Muscle of leg (tissue), 11 donors: ENCODE data around the gene LBP. TPM values are rescaled to one million over a fixed set of nuclear protein-coding genes. Genes with fewer than 3 reads are reported as not detected.
"Not testable (repeated sequence)": the region's sequence is repeated elsewhere in the genome, so short reads cannot be mapped to it uniquely, and the experiment has no call there.

Experiments used
- DNase-seq: peaks from one replicate; pipeline ENCODE4 v3.0.0; 2013
- H3K27ac ChIP-seq: one replicate; pipeline ENCODE4 v1.5.1; 2013; ENCODE audit warnings: mild to moderate bottlenecking, low read length, control low read depth
- H3K27me3 ChIP-seq: one replicate; pipeline ENCODE4 v1.6.1; 2013; ENCODE audit warnings: low read length; ENCODE audit not compliant: control insufficient read depth, insufficient read depth
- H3K36me3 ChIP-seq: one replicate; pipeline ENCODE4 v1.6.1; 2013; ENCODE audit warnings: low read length; ENCODE audit not compliant: control insufficient read depth, insufficient read depth
- H3K4me1 ChIP-seq: one replicate; pipeline ENCODE4 v1.6.1; 2013; ENCODE audit warnings: low read length; ENCODE audit not compliant: control insufficient read depth, insufficient read depth
- H3K4me3 ChIP-seq: one replicate; pipeline ENCODE4 v1.5.1; 2013; ENCODE audit warnings: low read length, control low read depth
- H3K9me3 ChIP-seq: replicated peaks from 2 replicates; pipeline ENCODE4 v1.6.1; 2013; ENCODE audit warnings: low read depth, low read length; ENCODE audit not compliant: control insufficient read depth
- WGBS: methylation state at CpG from one replicate; pipeline ENCODE4 v1.1.5; 2013; ENCODE audit warnings: missing lambda C conversion rate; ENCODE audit not compliant: insufficient coverage; 5-methylcytosine and 5-hydroxymethylcytosine counted together
- polyA plus RNA-seq, 8 donors: library from polyadenylated mRNA; unstranded; fragments of 120-200 nt; gene quantifications; one replicate each; pipeline versions ENCODE4 v1.2.1 to v1.2.3, GENCODE V29; 2013; ENCODE audit warnings: inconsistent platforms in 1 of 8, low replicate concordance in 1 of 8; ENCODE audit not compliant: insufficient read length in 8 of 8, insufficient read depth in 1 of 8
- total RNA-seq: library from RNA; stranded (reverse); fragments of 120-200 nt; gene quantifications from one replicate; pipeline ENCODE4 v1.2.4, GENCODE V29; 2013

The LBP gene
- total and polyA plus RNA-seq, 9 donors = 0.08 TPM; not detected in 8

DNA sequence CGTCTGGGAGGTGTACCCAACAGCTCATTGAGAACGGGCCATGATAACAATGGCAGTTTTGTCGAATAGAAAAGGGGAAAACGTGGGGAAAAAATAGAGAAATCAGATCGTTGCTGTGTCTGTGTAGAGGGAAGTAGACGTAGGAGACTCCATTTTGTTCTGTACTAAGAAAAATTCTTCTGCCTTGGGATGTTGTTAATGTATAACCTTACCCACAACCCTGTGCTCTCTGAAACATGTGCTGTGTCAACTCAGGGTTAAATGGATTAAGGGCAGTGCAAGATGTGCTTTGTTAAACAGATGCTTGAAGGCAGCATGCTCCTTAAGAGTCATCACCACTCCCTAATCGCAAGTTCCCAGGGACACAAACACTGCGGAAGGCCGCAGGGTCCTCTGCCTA is 61.5 kb downstream of the LBP start:
- 83% methylated on average over 4 of the region's 9 CpGs for WGBS
- not testable (repeated sequence) for H3K36me3 ChIP-seq, H3K4me3 ChIP-seq

DNA sequence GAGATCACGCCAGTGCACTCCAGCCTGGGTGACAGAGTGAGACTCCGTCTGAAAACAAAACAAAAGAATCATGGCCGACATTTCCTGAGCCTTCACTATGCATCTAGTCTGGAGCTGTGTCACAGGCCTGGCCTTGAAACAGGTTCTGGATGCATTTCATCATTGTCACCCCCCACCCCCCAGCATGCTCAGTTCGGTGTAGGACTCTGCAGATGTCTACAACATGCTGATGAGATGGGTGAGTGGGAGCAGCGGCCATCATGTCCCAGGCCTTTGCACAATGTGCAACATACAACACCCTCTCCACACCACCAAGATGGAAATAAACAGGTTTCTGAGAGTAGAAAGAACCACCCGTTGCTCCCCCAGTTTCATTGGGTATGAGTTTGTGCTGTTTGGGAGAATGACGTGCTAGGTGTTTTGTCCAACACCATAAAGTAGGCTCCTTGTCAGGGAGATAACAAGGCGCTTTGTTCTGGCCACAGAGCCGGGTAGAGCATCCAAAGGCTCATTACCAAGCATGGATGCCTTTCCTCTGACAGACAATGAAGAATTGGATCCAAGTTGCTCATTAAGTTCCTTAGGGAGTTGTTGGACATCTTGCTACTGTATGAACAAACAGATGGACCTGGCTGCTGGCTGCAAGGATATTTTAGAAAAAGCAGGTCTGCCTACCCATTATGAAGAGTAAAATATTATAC is 66.7 kb downstream of the LBP start:
- DNase-seq = no peak
- Histone ChIP-seq H3K27me3 (no peaks in the 10 kb centered on the region), H3K9me3 (no peaks in the 10 kb centered on the region), H3K4me1 (peaks cover under 1% of the 10 kb centered on the region), H3K4me3 (no peak overlapping the region), H3K36me3 (peaks cover 46% of the 10 kb centered on the region), H3K27ac (no peak overlapping the region)
- WGBS = 70% methylated on average over 6 of the region's 9 CpGs

More for the DNA sequence above, 61.5 kb downstream of the LBP start:
- H3K27me3 ChIP-seq, H3K27ac ChIP-seq, H3K4me1 ChIP-seq, DNase-seq, H3K9me3 ChIP-seq: not testable (repeated sequence)

DNA sequence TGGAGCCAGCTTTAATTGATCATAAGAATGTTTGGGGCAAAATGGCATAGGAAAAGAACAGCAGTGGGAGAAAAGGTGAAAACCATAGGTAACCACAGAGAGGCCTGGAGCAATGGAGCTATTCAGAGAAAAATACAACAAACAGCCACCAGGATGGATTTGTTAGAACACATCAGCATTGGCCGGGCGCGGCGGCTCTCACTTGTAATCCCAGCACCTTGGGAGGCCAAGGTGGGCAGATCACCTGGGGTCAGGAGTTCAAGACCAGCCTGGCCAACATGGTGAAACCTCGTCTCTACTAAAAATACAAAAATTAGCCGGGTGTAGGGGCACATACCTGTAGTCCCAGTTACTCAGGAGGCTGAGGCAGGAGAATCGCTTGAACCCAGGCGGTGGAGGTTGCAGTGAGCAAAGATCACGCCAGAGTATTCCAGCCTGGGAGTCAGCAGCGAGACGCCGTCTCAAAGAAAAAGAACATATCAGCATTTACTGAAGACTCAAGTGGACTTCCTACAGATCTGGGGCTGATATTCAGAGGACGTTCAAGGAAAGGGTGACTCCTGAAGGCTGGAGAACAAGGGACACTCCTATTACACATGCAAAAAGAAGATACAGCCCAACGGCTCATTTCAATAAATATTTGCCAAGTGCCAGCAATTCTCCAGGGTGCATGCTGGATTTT is 68.6 kb downstream of the LBP start:
- peaks cover 59% of the 10 kb centered on the region for H3K36me3 ChIP-seq

DNA sequence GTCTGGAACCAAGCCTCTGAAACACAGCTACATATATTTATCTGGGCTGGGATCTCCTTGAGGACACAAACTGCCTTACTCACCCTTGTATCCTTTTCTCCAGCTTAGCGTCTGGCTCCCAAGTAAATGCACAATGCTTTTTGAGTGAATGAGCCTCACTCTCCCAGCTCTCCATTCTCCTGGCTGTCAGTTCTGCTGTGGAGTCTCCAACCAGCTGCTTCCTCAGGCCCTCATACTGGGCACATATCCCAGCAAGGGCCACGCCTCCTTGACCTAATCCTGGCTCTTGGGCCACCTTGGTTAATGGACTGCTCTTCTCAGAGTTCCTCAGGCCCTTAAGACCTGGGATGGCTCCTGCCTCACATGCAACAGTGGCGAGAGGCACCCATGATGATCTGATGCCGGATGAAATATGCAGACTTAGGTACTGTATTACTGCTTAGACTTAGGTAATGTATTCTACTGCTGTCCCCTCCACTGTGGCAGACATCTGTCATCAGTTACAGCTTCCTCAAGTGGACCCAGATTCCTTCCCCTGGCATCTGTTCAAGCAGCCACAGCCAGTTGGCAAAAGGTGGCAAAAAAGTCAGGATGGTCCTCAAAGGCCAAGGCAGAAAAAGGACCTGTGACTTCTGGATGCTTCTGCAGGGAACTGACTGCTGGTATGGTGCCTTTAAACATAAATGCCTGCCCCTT is 72.4 kb downstream of the LBP start:
- peaks cover 76% of the 10 kb centered on the region for H3K36me3 ChIP-seq
- no peaks in the 10 kb centered on the region for H3K27me3 ChIP-seq
- no peak overlapping the region for H3K27ac ChIP-seq
- WGBS = 35% methylated on average over 3 of the region's 4 CpGs
- DNase-seq = peak; percentile 82
- H3K9me3 ChIP-seq = no peaks in the 10 kb centered on the region
- H3K4me1 ChIP-seq = peaks cover 11% of the 10 kb centered on the region
- no peak overlapping the region for H3K4me3 ChIP-seq

More for the DNA sequence above, 68.6 kb downstream of the LBP start:
- DNase-seq = no peak
- no peaks in the 10 kb centered on the region for H3K27me3 ChIP-seq
- H3K4me3 ChIP-seq = no peak overlapping the region
- H3K27ac ChIP-seq = no peak overlapping the region
- H3K9me3 ChIP-seq = no peaks in the 10 kb centered on the region
- 86% methylated on average over 8 of the region's 14 CpGs for WGBS
- H3K4me1 ChIP-seq = peaks cover 11% of the 10 kb centered on the region

DNA sequence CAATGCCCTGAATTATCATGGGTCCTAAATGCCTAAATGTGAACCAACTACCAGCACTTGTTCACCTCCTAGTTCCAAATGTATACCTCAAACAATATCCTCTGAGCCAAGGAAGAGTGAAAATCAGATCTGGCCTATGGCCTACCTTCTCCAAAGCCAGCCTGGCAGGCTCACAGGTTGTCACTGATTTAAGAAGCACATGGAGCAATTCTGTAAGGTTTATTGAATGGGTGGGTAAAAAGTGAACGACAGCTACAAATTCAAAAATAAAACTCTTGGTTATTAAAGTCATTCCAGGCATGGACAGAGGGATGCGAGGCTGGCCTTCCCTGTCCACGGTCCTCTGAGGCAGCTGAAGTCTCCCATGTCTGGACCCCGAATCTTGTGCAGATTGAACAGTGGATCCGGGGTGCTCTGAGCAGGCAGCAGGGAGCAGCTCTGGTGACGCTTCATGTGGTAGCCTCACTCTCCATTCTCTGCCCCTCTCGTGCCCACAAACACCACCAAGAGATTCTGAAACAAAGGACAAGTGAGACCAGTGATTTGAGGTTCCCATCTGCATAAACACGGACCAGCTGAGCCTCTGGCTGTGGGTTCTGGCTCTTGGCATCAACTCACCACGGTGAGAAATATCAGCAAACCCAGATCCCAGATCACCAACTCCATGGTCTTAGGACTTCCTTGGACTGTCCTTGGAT is 74.3 kb downstream of the LBP start:
- no peaks in the 10 kb centered on the region for H3K27me3 ChIP-seq
- no peak overlapping the region for H3K27ac ChIP-seq
- peaks cover 80% of the 10 kb centered on the region for H3K36me3 ChIP-seq
- H3K4me3 ChIP-seq = no peak overlapping the region
- 92% methylated on average over 5 of the region's 9 CpGs for WGBS
- no peaks in the 10 kb centered on the region for H3K9me3 ChIP-seq
- H3K4me1 ChIP-seq = peaks cover 11% of the 10 kb centered on the region
- no peak for DNase-seq

DNA sequence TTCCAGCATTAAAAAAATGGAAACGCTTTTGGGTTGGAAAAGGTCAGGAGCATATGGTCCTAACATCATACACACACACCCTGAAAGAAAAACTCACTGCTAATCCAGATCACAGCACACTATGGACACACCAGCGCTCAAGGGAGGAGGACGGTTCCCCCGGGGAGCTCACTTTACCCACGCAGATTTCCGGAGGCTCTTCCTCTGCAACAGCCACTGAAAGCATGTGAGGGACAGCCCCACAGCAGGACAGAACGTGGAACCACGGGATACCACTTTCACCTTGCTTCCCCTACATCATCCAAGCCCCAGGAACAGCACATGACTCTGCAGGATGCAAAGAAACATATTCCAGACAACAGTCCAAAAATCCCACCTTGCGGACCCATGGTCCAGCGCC is 75.6 kb downstream of the LBP start:
- Histone ChIP-seq H3K9me3 (no peaks in the 10 kb centered on the region), H3K4me3 (no peak overlapping the region), H3K36me3 (peaks cover 88% of the 10 kb centered on the region), H3K27me3 (no peaks in the 10 kb centered on the region), H3K27ac (no peak overlapping the region), H3K4me1 (peaks cover 11% of the 10 kb centered on the region)
- DNase-seq = no peak
- 84% methylated on average over 7 of the region's 10 CpGs for WGBS

DNA sequence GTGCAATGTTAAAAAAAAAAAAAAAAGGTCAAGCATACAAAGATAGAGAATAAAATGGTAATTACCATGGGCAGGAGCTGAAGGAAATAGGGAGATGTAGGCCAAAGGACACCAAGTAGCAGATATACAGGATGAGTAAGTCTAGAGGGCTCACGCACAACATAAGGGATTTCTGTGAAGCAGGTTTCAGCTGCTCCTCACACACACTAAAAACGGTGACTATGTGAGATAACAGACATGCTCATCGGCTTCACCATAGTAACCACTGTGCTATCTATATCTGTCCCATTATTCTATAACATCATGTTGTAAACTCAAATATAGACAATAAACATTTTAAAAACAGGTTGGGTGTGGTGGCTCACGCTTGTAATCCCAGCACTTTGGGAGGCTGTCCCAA is 77.3 kb downstream of the LBP start:
- H3K27ac ChIP-seq = no peak overlapping the region
- H3K9me3 ChIP-seq = no peaks in the 10 kb centered on the region
- no peak for DNase-seq
- no peak overlapping the region for H3K4me3 ChIP-seq
- peaks cover 5% of the 10 kb centered on the region for H3K4me1 ChIP-seq
- H3K27me3 ChIP-seq = no peaks in the 10 kb centered on the region
- WGBS = 78% methylated on average over 1 of the region's 4 CpGs
- peaks cover 96% of the 10 kb centered on the region for H3K36me3 ChIP-seq

DNA sequence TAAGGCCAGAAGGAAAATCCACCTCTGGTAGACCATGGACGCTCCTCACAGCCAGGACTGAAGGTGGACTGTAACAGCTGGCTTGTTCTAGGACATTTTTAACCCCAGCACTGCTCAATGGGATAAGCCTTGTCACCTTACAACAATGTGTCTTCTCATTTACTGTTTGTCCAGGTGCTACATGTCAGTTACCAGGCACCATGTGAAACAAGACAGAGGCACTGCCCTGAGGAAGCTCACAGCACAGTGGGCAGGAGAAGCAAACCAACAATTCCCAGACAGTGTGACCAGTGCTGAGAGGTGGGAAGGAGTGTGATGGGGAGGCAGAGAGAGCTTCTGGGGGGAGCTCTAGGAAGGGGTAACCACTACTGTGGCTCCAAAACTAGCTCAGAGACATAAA is 78.1 kb downstream of the LBP start:
- Histone ChIP-seq H3K36me3 (peaks cover 97% of the 10 kb centered on the region), H3K9me3 (no peaks in the 10 kb centered on the region), H3K4me1 (no peaks in the 10 kb centered on the region), H3K4me3 (no peak overlapping the region), H3K27me3 (no peaks in the 10 kb centered on the region), H3K27ac (no peak overlapping the region)
- WGBS = 100% methylated on average over 1 of the region's 1 CpG
- DNase-seq = no peak

DNA sequence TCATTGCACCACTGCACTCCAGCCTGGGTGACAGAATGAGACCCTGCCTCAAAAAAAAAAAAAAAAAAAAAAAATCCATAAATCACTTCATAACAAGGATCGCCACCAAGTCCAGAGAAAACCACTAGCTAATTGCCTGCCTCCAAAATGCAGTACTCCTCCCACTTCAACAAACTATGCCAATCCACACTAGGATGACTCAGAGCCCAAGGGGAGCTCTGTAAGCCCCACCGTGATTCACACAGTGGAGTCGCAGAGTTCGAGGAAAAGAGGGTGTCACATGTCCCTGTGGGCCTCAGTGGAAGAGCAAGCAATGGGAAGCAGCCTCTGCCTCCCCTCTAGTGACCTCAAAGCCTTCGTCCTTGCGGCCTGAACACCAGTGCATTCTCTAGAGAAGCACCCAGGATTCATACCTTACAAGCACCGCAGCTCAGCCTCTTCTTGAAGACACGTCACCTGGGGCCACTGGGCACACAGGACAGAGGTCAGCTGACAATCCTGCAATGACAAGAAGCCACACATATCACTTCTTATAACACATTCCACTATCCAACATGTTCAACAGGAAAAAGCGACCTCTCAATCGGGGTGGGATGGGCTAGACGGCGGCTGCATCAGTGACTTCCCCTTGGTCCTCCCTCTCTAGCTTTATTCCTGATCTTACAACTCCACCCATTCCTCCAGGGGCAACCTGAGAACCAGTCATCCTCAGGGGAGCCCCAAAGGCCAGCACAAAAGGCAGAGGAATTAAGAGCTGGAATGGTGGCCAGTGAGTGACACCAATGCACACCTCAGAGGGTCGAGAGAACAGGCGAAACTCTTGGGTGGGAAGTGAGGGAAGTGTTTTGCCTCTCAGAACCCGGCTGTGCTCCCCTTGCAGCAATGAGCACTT is 80.0 kb downstream of the LBP start:
- H3K4me1 ChIP-seq = no peaks in the 10 kb centered on the region
- no peak for DNase-seq
- 84% methylated on average over 11 of the region's 15 CpGs for WGBS
- H3K36me3 ChIP-seq = peaks cover 94% of the 10 kb centered on the region
- H3K27ac ChIP-seq = no peak overlapping the region
- H3K9me3 ChIP-seq = no peaks in the 10 kb centered on the region
- H3K27me3 ChIP-seq = no peaks in the 10 kb centered on the region
- H3K4me3 ChIP-seq = no peak overlapping the region
